22Rv1 (cell line): ENCODE results near the gene ISG15.
A peak's percentile ranks its signal among the peaks of the same experiment; 100 is the strongest.
"Not testable (repeated sequence)": the region's sequence is repeated elsewhere in the genome, so short reads cannot be mapped to it uniquely, and the experiment has no call there.

ENCODE experiments used
- H3K27ac ChIP-seq: fragments of 450-650 bp; 2 replicates; pipeline ENCODE4 v1.5.1; 2017
- CTCF ChIP-seq: fragments of 450-650 bp; IDR thresholded peaks from 2 replicates; pipeline ENCODE4 v1.5.1; 2017; ENCODE audit warnings: mild to moderate bottlenecking
- ZFX ChIP-seq: fragments of 450-650 bp; IDR thresholded peaks from 2 replicates; pipeline ENCODE4 v1.6.1; 2017; ENCODE audit warnings: antibody characterized with exemption, borderline replicate concordance

ISG15 gene

DNA sequence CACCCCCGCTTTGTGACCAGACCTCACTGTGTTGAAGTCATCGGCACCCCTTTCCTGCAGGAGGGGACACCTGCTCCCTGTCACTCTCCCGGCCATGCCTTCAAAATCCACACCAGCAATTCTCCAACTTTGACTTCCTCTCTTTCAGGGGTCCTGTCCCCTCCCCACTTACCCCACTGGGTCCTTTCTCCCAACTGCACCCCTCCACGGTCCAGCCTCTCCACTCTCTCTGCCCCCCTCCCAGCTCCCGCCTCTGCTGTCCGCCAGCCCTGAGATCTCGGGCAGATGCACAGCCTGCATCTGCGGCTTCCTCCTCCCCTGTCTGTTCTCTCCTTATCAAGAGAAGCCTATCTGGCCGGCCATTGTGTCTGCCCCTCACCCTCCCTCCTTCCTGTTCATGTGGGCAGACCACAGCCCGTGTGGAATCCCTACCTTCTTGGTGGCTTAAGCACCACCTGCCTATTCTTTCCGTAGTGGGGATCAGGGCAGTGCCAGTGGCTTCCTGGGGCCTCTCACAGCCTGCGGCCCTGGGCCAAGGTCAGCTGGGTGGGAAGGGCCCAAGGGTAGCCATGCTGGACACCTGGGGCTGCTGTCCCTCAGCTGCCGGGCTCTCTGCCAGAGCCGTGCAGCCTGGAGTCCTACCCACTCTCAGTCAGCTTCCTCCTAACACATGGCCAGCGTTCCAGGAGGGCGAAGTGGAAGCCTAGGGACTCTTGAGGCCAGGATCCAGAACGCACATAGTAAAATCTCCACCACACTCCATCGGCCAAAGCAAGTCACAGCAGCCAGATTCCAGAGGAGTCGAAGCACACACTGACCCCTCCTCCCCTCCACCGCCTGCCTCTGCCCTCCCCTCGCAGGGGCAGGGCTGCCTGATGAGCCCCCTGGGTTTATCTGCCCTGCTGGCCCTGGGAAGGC is 8.3 kb upstream of the ISG15 start:
- no peak for TF ChIP-seq CTCF
- no peak for TF ChIP-seq ZFX
- peak overlapping the region; percentile 99 for H3K27ac ChIP-seq

GRCh38 chr1:1005774-1006304 is 7.5 kb upstream of the ISG15 start:
- H3K27ac ChIP-seq, result peak overlapping the region; percentile 99
- TF ChIP-seq CTCF, result no peak
- TF ChIP-seq ZFX, result no peak

- peak overlapping the region; percentile 99 for H3K27ac ChIP-seq
Observed at GRCh38 chr1:1006305-1007159, 6.8 kb upstream of the ISG15 start.

DNA sequence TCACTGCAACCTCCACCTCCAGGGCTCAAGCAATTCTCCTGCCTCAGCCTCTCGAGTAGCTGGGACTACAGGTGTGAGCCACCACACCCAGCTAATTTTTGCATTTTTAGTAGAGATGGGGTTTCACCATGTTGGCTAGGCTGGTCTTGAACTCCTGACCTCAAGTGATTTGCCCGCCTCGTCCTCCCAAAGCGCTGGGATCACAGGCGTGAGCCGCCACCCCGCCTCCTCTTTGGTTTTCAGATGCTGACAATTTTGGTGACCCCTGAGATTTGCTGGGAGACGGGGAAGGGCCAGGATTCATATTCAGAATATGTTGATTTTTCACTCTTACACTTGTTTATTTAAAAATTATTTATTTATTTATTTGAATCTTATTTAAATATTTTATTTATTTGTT is 3.2 kb upstream of the ISG15 start:
- H3K27ac ChIP-seq, result not testable (repeated sequence)

More at GRCh38 chr1:1006305-1007159, 6.8 kb upstream of the ISG15 start:
- TF ChIP-seq ZFX, result no peak
- no peak for TF ChIP-seq CTCF

DNA sequence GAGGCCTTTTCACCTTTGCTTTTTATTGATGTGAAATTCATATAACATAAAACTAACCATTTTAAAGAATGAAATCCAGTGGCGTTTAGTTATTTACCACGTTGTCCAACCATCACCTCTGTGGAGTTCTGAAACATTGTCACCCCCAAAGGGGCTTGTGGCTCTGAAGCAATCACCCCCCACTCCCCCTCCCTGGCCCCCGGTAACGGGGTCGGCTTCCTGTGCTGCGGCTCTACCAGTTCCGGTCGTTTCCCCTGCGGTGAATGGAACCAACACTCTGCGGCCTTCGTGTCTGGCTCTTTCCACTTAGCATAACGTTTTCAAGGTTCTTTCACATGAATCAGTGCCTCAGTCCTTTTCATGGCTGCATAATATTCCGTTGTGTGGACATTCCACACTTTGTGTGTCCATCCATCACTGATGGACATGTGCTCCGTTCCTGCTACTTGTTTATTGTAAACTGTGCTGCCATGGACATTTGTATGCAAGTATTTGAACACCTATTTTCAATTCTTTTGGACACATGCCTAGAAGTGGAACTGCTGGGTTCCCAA is 1.8 kb upstream of the ISG15 start:
- no peak for TF ChIP-seq CTCF
- TF ChIP-seq ZFX, result no peak
- no peak overlapping the region for H3K27ac ChIP-seq

- H3K27ac ChIP-seq, result peak overlapping the region; percentile 94
Observed at GRCh38 chr1:1012736-1013104, 577 bp upstream of the ISG15 start.

GRCh38 chr1:1013922-1014648 is 788 bp downstream of the ISG15 start:
- H3K27ac ChIP-seq, result peak overlapping the region; percentile 94
- TF ChIP-seq ZFX, result no peak
- no peak for TF ChIP-seq CTCF
